Activated naive CD4-positive, alpha-beta T cell treated with anti-CD3 and anti-CD28 coated beads, Interleukin-2, amount 50 U/mL, for 72 hours (primary cell): ENCODE data around the gene CLIP4. TPM values are rescaled to one million over a fixed set of nuclear protein-coding genes. Genes with fewer than 3 reads are reported as not detected.

ENCODE experiments used
- ATAC-seq, 2 donors: fragments of 150-1000 bp; cut with Tn5 transposase; 2 replicates each; pipeline ENCODE4 v1.10.0; 2021; ENCODE audit warnings: mild to moderate bottlenecking in 2 of 2, moderate library complexity in 2 of 2
- DNase-seq, 2 donors: peaks; one replicate each; pipeline ENCODE4 v3.0.0; 2021 to 2022; ENCODE audit warnings: low spot score in 2 of 2
- H3K27ac Mint-ChIP-seq, 2 donors: one replicate each; pipeline ENCODE4 v1.8.0; 2022; ENCODE audit warnings: mild to moderate bottlenecking in 2 of 2, mixed read lengths in 2 of 2
- H3K36me3 Mint-ChIP-seq, 2 donors: one replicate each; pipeline ENCODE4 v1.8.0; 2022; ENCODE audit warnings: mixed read lengths in 2 of 2
- H3K9me3 Mint-ChIP-seq, 2 donors: one replicate each; pipeline ENCODE4 v1.8.0; 2022; ENCODE audit warnings: mixed read lengths in 2 of 2
- total RNA-seq, 2 donors: library from RNA; stranded (reverse); gene quantifications; one replicate each; pipeline ENCODE4 v1.2.3, GENCODE V29; 2022

CLIP4 gene
- total RNA-seq, 2 donors from 2014 or later: 19.7 to 27.7 TPM

DNA sequence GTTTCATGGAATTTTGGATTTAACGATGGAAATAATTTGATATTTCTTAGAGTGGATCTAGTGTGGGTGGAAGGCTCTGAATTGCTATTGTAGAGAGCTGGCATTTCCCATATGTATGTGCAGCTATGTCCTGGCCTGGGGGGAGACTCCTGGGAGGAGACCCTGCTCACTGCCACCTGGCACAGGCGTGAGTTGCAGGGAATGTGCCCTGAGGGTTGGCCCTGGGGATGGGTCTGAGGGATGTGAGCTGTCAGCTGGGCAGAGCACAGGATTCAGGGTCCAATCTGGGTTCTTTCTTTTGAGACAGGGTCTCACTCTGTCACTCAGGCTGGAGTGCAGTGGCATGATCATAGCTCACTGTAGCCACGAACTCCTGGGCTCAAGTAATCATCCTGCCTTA is 120.2 kb downstream of the CLIP4 start:
- H3K36me3 Mint-ChIP-seq: no peaks in the 10 kb centered on the region
- DNase-seq: no peak
- ATAC-seq: no peak
- H3K27ac Mint-ChIP-seq: no peak overlapping the region
- H3K9me3 Mint-ChIP-seq: no peaks in the 10 kb centered on the region

DNA sequence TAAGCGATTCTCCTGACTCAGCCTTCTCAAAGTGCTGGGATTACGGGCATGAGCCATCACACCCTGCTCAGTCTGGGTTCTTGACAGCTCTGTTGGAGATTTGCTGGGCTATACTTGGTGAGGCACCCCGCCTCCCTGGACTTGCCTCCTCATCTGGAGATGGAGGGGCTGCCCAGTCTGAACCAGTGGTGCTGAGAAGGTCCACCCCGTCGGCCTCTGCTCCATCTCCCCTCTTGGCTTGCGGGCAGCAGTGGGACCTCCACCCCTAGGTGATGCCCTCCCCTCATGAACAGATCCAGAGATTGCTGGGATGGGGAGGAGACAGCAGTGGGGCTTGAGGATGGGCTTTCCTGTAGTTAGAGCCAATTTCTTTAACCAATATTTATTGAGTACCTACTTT is 120.9 kb downstream of the CLIP4 start:
- Mint-ChIP-seq H3K27ac (no peak overlapping the region), H3K36me3 (no peaks in the 10 kb centered on the region), H3K9me3 (no peaks in the 10 kb centered on the region)
- DNase-seq (no peak), ATAC-seq (no peak)

DNA sequence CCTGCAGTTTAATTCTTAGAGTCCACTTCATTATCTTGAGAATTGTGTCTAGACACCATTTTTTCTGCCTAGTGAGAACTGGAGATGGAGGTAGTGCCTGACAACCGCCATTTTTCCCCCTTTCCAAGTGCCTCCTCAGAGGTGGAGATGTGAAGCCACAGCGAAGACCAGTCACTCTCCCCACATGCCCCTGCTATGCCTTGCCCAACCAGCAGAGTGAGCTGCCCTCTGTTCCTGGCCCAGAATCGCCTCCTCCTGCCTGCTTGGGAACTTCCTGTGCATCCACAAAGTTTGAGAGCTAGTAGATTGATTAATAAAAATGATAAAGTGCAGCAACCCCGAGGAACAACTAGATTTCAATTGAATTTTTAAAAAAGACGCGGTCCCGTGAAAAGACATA is 123.3 kb downstream of the CLIP4 start:
- DNase-seq (peak in 1 of 2 donors; percentile 10), ATAC-seq (no peak)
- Mint-ChIP-seq H3K27ac (no peak overlapping the region), H3K9me3 (no peaks in the 10 kb centered on the region), H3K36me3 (no peaks in the 10 kb centered on the region)

Other genes starting within 250 kb of the CLIP4 start
- gene TRMT61B, start 245.1 kb upstream of the CLIP4 start, total RNA-seq: 10 to 100 TPM; 12.2 to 18.9 TPM
- 100 to 1,000 TPM in 1 of 2 donors, 10 to 100 TPM in 1; 64.1 to 102 TPM for gene WDR43, start 220.7 kb upstream of the CLIP4 start, total RNA-seq
- 1 to 10 TPM in 1 of 2 donors, under 1 TPM in 1; 0.36 to 4.3 TPM for gene TOGARAM2, start 134.1 kb upstream of the CLIP4 start, total RNA-seq
- not detected for gene PCARE, start 40.9 kb upstream of the CLIP4 start, total RNA-seq